CD4-positive, alpha-beta T cell treated with Interleukin-17A for 4 hours (primary cell): ENCODE measurements around the gene C1orf105.
"Not testable (repeated sequence)": the region's sequence is repeated elsewhere in the genome, so short reads cannot be mapped to it uniquely, and the experiment has no call there.

Experiments
- DNase-seq: peaks from one replicate; pipeline ENCODE4 v3.0.0-alpha.2; 2020; ENCODE audit warnings: mixed read lengths

Gene C1orf105

GRCh38 chr1:172429331-172430127, 9.0 kb downstream of the C1orf105 start:
- DNase-seq, result peak; percentile 68

DNA sequence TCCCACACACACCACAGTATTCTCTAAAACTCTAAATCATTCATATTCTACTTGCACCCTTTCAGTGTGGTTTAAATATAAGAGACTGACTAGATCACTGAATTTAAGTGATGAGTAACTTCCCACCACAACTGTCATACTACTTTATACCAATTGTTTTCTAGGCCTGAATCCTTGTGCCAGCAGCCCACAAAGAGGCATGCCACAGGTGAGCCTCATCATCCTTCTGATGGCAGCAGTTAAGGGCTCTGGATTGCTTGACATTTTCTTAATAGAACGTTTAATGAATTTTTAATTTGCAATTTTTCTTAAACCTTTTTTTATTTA, 9.6 kb downstream of the C1orf105 start:
- no peak for DNase-seq

GRCh38 chr1:172431204-172431603, 10.7 kb downstream of the C1orf105 start:
- peak; percentile 23 for DNase-seq

DNA sequence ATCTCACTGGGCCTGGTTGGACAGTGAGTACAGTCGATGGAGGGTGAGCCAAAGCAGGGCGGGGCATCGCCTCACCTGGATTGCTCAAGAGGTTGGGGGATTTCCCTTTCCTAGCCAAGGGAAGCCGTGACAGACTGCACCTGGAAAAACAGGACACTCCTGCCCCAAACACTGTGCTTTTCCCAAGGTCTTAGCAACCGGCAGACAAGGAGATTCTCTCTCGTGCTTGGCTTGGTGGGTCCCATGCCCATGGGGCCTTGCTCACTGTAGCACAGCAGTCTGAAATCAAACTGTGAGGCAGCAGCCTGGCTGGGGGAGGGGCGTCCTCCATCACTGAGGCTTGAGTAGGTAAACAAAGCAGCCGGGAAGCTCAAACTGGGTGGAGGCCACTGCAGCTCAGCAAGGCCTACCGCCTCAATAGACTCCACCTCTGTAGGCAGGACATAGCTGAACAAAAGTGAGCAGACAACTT, 11.3 kb downstream of the C1orf105 start:
- peak; percentile 78 for DNase-seq

DNA sequence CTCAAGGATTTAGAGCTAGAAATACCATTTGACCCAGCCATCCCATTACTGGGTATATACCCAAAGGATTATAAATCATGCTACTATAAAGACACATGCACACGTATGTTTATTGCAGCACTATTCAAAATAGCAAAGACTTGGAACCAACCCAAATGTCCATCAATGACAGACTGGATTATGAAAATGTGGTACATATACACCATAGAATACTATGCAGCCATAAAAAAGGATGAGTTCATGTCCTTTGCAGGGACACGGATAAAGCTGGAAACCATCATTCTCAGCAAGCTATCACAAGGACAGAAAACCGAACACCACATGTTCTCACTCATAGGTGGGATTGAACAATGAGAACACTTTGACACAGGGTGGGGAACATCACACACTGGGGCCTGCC, 16.7 kb downstream of the C1orf105 start:
- DNase-seq, result not testable (repeated sequence)

GRCh38 chr1:172442404-172442803, 21.9 kb downstream of the C1orf105 start:
- no peak for DNase-seq

DNA sequence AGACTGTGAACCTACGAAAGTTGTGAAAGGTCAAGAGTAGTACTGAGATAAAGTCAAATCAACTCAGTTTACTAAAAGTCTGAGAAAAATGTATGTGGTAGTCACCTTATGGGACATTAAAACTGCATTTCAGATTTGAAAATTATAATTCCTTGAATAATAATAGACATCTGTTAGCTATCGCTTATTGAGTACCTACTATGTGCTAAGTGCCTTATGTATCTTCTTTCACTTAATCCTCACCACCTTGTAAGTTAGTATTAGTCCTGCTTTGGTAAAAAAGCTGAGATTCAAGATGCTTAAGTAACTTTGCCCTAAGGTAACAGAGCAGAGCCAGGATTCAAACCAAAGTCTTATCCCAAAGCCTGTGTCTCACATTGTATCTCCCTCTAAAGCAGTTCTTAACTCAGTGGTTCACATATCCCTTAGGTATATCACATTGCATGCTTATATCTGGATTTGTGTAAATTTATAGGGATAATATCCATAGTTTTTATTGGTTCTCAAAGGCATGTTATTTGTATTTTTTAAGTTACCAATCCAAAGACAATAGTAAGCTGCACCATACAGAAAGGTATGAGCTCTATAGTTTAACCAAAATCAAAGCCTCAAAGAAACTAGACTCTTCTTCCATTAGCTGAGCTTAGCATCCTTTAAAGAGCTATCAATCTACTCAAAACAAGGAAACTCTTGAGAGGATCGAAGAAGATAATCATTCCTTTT, 22.5 kb downstream of the C1orf105 start:
- DNase-seq, result no peak

DNA sequence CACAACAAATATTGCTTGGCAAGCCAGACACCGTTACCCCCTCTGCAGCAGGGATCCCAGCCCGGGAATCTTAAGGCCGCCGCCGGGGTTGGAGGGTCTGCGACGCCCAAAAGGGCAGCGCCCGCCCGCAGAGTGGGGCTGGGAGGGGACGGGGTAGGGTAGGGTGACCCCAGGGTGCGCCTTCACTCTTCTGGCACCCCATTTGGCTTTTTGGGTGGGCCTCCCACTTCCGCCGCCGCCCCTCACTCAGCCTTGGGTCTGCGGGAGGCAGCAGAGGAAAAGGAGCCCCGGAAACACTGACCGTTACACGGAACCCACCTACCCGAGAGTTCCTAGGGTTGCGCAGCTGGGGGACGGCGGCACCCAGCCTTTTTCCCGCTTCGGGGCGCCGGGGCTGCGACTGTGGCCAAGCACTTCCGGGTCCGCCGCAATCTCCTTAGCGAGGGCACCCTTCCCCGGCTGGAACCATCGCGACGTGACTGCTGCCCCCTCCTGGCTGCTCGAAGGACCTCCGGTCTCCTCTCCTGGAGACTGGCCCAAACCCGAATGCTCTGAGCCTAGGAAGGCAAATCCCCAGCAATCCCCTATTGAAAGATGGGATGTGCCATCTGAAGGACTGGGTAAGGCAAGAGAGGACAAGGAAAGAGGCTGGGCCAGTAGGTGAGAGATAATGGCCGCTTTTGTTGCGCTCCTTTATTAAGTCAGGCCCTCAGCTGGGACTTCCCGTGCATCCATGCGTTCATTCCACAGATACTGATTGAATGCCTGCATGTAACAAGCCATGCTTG, 23.4 kb downstream of the C1orf105 start, which contains the start of gene PIGC:
PIGC (minus strand) TSS at position 404 of the 788 bp plus-strand sequence. CDS start 1,447 bp downstream, outside the sequence.
- peak; percentile 95 for DNase-seq

DNA sequence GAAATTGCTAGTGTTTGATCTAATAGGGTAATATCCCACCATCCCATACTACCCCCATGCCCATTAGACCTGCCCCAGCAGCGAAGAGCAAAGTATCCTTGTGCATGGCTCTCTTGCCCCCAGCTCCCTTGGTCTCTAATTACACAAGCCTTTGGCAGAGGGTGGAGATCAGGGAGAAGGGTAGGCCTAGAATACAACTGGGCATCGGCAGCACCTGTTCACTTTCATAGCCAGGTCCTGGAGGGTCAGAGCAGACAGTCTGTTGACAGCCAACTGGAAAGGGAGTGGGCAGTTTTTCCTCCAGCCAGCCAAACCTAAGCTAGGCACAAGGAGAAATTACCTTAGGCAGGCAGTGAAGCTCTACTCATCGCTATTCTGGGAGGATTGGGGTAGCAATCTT, 26.1 kb downstream of the C1orf105 start:
- DNase-seq, result no peak

GRCh38 chr1:172447641-172448040, 27.2 kb downstream of the C1orf105 start:
- no peak for DNase-seq

- DNase-seq, result peak; percentile 23
Observed at GRCh38 chr1:172448995-172449584, 28.6 kb downstream of the C1orf105 start.

DNA sequence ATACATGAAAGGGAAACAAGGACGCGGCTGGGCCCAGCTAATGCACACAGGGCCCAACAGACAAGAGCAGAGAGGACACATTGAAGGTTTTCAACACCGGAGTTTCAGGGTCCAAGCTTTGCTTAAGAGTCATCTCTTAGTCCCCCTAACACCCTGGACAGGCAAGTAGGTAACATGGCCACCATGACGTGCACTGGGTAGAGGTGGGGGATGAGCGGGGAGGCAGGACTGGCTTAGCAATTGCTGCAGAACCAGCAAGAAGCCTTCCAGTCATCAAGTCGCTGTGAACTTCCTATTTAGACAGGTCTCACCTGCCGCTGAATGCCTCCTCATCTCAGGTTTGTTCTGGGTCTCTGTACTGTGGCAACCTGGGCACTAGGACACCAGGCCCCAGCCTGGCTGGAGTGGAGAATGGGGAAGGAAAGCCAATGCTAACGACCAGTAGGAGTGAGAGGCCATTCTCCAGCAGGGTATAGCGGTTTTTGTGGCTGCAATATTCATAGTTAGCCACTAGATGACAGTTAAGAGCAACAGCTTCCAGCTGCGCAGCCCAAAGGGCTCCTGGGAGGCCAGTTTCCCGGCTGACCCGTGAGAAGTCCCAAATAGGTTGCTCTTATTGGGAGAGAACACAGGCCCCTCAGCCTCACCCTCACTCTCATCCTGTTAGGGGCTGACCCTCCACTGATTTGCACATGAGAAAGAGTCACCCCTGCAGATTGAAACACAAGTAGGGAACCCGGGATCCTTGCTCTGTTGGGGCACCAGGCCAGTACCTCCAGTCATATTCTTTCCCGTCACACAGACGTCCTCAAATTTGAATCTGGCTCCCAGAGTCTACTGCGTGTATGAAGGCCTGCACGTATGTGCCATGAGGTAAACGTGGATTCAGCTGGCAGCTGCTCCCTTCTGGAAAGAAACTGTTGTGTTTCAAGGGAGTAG, 29.4 kb downstream of the C1orf105 start:
- DNase-seq, result peak; percentile 52

GRCh38 chr1:172450524-172450885, 30.0 kb downstream of the C1orf105 start:
- peak; percentile 74 for DNase-seq

DNA sequence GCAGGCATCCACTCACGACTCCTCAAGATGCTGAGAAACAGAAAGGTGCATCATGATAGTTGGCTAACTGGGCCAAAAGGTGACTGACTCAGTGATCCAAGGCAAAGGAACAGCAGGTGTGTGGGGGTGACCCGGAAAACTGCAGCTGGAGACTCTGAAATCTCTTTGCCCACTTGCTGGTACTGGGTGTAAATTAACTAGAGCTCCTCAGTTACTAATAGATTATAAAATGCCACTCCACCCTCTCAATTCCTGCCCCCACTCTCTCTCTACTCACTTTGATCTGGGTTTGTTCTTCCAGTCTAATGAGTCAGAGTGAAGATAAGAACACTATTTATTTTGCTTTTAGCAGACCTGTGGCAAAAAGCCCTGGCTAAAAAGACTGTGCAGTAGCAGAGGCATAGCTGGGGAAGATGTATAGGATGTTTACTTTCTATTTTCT, 30.5 kb downstream of the C1orf105 start:
- DNase-seq, result peak; percentile 45

- DNase-seq, result no peak
Observed at GRCh38 chr1:172452536-172453152, 32.2 kb downstream of the C1orf105 start.

DNA sequence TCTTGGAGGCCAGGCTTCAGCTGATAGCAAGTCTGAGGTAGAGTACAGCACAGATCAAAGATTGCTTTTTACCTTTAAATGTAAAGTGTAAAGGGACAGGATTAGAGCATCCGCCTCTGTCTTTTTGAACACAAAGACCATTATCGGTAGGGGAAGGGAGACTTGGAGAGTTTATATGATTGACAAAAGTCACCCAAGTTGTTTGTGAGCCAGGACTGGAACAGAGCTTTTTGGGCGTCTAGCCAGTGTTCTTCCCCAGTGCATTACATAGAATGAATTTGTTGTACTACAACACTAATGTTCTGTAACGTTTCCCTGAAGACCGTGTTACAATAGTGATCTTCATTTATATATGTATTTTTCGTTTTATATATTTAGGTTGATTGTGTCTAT, 32.7 kb downstream of the C1orf105 start:
- DNase-seq, result no peak

DNA sequence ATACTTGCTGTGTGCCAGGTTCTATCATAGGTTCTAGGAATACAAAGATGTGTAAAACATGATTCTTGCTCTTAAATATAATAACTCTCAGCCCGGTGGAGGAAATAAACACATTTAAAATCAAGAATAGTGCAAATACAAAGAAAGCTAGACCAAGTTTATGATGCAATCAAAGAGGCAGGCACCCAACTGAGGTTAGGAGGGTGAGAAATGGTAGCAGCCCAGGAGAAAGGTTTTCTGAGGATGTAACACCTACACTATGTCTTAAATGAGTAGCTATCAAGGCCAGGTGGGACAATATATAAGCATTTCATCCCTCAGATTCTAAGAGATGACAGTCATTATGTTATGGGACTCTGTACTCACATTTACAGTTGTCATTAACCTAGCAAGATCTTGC, 33.1 kb downstream of the C1orf105 start:
- no peak for DNase-seq

- DNase-seq, result no peak
Observed at GRCh38 chr1:172455451-172455850, 35.0 kb downstream of the C1orf105 start.

- DNase-seq, result no peak
Observed at GRCh38 chr1:172456344-172456769, 35.9 kb downstream of the C1orf105 start.

- DNase-seq, result no peak
Observed at GRCh38 chr1:172457479-172458130, 37.1 kb downstream of the C1orf105 start.

DNA sequence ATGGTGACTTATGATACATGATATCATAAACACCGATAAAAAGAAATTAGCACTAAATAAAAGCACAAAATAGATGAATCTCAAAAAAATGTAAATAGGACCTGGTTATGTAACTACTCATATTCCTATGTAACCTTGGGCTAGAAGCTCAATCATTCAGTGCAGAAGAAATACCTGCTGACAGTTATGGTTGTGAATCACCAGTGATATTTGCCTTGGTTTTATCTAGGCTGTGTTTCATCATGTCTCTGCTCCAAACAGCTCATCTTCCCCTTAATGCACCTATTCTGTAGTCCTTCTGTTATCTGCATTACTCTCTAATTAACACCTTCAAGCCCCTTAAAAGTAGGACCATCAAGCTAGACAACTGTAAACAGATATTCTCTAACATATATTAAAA, 39.7 kb downstream of the C1orf105 start:
- DNase-seq, result no peak
